Kidney epithelial cell (primary cell): ENCODE measurements around the gene COL21A1. TPM values are rescaled to one million over a fixed set of nuclear protein-coding genes. Genes with fewer than 3 reads are reported as not detected.

Experiments
- DNase-seq: peaks from one replicate; pipeline ENCODE4 v3.0.0-alpha.2; 2010; ENCODE audit warnings: low read depth
- H3K27me3 ChIP-seq: 2 replicates; pipeline ENCODE4 v1.6.0; 2011; ENCODE audit warnings: low read length; ENCODE audit not compliant: control insufficient read depth, insufficient read depth
- H3K36me3 ChIP-seq: 2 replicates; pipeline ENCODE4 v1.5.1; 2011; ENCODE audit warnings: low read length; ENCODE audit not compliant: control insufficient read depth, insufficient read depth
- H3K4me3 ChIP-seq: 2 replicates; pipeline ENCODE4 v1.5.1; 2011; ENCODE audit warnings: low read depth, mild to moderate bottlenecking, control low read depth, low read length
- total RNA-seq: library from RNA; depleted of rRNA; stranded (reverse); fragments of >200 nt; gene quantifications from 2 replicates; pipeline ENCODE4 v1.2.3, GENCODE V29; 2015
- TF ChIP-seq, protein P1 (sequence below): IDR thresholded peaks from 2 replicates; pipeline ENCODE4 v1.5.1; 2011; ENCODE audit warnings: mild to moderate bottlenecking, moderate library complexity, low read length, control low read depth, inconsistent platforms; ENCODE audit not compliant: insufficient read depth, poor library complexity, severe bottlenecking

Gene COL21A1
- total RNA-seq, 1 donor from 2014 or later = not detected

DNA sequence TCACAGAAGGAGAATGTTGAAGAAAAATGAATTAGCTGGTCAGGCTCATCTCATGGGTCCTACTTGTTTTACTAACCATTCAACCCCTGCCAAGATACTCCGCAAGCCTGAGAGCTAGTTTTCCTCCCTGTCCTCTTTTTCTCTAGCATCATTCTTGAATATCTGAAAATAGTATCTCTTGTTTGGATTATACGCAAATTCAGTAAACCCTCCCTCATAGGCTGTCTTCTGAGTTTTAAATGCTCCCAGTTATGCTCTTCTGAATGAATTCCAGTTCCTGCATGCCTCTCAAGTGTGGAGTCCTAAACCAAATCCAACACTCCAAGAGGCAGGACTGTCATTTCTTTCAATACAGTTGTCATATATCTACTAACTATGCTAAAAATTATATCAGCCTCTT lies 99.6 kb downstream of the COL21A1 start:
- TF ChIP-seq, protein P1, sequence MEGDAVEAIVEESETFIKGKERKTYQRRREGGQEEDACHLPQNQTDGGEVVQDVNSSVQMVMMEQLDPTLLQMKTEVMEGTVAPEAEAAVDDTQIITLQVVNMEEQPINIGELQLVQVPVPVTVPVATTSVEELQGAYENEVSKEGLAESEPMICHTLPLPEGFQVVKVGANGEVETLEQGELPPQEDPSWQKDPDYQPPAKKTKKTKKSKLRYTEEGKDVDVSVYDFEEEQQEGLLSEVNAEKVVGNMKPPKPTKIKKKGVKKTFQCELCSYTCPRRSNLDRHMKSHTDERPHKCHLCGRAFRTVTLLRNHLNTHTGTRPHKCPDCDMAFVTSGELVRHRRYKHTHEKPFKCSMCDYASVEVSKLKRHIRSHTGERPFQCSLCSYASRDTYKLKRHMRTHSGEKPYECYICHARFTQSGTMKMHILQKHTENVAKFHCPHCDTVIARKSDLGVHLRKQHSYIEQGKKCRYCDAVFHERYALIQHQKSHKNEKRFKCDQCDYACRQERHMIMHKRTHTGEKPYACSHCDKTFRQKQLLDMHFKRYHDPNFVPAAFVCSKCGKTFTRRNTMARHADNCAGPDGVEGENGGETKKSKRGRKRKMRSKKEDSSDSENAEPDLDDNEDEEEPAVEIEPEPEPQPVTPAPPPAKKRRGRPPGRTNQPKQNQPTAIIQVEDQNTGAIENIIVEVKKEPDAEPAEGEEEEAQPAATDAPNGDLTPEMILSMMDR = no peak
- no peak for DNase-seq
- H3K36me3 ChIP-seq = no peaks in the 10 kb centered on the region
- H3K4me3 ChIP-seq = no peak overlapping the region
- H3K27me3 ChIP-seq = no peaks in the 10 kb centered on the region

DNA sequence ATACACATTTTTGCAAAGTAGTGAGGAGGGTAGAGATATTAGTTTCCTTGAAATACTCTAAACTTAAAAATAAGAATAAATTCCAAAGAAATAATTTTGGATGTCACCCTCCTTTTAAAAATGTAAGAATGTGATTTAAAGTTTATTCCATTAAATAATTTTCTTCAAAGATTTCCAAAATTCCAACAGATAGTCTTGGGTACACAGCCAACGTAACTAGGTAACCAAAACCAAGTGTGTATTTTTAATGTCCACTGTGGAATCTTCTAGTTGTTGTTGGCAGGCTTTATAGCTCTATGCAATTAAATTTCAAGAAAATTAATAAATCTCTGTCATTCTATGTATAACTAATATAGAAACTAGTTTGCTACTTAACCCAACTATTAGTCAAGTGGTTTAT lies 101.3 kb downstream of the COL21A1 start:
- no peak for DNase-seq
- H3K27me3 ChIP-seq = no peaks in the 10 kb centered on the region
- H3K4me3 ChIP-seq = no peak overlapping the region
- H3K36me3 ChIP-seq = no peaks in the 10 kb centered on the region
- TF ChIP-seq, protein P1 = no peak

DNA sequence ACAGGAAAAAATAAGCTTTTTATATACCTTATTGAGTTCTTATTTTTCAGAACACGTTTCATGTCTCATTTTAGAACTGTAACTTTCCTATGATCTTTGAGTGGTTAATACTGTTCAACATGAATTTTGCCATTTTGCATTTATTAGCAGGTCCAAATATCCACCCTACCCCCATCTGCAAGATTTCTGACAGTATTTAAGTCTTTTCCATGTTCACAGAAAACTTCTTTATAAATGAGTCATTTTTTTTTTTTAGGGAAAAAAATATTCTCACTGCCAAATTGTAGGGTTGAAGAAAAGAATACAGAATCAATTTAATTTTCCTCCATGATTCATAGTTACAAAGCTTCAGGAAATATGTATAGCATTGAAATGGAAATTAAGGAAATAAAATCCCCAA lies 101.8 kb downstream of the COL21A1 start:
- Histone ChIP-seq H3K4me3 (no peak overlapping the region), H3K36me3 (no peaks in the 10 kb centered on the region), H3K27me3 (no peaks in the 10 kb centered on the region)
- TF ChIP-seq, protein P1 = no peak
- no peak for DNase-seq

DNA sequence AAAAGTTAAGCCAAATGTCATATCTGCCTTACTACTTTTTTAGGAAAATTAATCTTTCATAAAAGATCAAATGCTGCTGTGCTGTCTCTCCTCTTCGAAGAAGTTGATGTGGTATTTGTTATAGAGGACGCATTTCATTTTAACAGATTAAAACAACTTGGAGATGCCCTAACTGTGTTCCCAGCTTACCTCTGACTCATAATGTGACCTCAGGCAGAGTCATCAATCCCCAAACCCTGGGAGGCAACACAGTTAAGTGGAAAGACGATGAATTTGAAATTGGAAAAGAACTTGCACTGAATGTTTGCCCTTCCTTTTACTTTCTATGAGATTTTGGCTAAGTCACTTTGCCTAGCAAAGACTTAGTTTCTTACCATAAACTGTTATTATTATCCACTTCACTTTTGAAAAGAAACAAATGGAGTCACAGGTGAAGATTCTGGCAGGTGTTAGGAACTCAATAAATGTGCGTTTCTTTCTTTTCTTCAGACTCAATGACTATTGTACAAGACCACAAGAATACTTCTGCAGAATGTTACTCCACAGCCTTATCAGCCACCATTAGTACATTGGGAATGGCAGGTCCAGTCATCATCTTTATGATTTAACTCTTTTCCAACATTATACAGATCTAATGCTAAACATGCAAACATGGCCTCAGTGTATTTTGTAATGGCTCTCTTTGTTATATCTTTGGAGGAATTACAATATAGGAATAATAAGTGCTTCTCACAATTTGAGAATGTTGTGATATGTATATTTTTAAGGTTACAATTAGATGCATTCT lies 102.6 kb downstream of the COL21A1 start:
- Histone ChIP-seq H3K4me3 (no peak overlapping the region), H3K27me3 (no peaks in the 10 kb centered on the region), H3K36me3 (no peaks in the 10 kb centered on the region)
- TF ChIP-seq, protein P1 = no peak
- peak; percentile 10 for DNase-seq

DNA sequence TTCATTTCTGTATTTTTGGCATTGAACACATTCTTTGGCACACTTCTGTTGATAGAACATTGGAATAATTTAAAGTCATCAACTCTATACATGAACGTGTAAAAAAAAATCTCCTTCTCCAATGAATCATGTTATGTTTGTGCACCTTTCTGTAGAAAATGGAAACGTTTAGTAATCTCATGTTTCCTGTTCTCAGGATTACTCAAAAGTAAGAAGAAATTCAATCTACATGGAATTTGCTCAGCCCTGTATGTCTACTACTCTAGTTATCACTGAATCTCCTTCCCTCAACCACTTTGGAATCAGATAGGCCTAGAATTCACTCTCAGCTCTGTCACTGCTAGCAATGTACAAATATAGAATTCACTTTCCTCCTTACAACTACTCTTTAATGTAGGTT lies 103.6 kb downstream of the COL21A1 start:
- Histone ChIP-seq H3K27me3 (no peaks in the 10 kb centered on the region), H3K36me3 (no peaks in the 10 kb centered on the region), H3K4me3 (no peak overlapping the region)
- DNase-seq = no peak
- TF ChIP-seq, protein P1 = no peak

DNA sequence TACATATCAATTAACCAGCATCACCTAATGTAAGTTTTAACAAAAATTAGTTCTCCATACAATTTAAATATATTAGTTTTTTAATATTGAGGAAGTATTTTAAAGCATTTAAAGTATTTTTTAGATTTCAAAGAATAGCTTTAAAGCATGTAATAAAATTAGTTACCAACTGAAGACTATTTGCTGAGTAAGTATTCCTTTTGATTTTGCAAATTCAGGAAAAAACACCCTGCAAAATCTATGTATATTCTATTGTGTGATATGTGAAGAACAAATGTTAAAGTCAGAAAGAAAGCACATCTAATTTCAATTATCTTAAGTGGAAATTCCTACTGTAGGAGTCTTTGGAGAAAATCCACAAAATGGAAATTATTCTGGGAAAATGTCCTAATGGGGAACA lies 107.3 kb downstream of the COL21A1 start:
- no peaks in the 10 kb centered on the region for H3K36me3 ChIP-seq
- no peaks in the 10 kb centered on the region for H3K27me3 ChIP-seq
- no peak for DNase-seq
- TF ChIP-seq, protein P1 = no peak
- H3K4me3 ChIP-seq = no peak overlapping the region
